ENCODE measurements around the gene SPATA9. TPM values are rescaled to one million over a fixed set of nuclear protein-coding genes. Genes with fewer than 3 reads are reported as not detected.
A peak's percentile ranks its signal among the peaks of the same experiment; 100 is the strongest.

Gene SPATA9
- total and polyA plus RNA-seq, 2 donors (not counting 1 experiment from before 2014, with no cell fraction given) = not detected

DNA sequence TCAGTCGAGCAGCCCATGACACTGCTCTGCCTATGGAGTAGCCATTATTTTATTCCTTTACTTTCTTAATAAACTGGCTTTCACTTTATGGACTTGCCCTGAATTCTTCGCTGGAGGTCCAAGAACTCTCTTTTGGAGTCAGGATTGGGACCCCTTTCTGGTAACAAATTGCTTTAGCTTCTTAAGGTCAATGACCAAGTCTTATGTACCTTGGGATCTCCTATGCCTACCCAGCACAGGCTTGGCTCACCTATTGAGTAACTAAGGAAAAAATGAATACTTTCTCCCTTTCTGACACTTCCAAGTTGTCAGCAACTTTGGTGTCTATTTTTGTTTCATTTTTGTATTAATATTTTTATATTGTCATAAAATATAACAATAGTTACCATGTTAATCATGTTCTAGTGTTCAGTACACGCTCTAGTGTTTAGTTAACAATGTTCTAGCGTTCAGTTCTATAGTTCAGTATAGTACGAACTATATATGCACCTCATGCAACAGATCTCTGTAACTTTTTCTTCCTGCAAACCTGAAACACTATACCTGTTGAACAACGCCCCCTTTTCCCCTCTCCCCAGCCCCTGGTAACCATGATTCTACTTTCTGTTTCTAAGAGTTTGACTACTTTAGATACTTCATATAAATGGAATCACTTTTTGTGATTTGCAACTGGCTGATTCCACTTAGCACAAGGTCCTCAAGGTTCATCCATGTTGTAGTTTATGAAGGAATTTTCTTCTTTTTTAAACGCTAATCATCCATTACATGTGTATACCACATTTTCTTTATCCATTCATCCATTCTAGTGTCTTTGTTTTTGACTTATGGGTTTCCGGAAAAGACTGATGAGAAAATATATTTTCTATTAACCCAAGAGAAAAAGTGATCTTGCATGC is 46.6 kb upstream of the SPATA9 start:
- 70% methylated on average over 2 of the region's 8 CpGs for WGBS (ENCODE audit: insufficient coverage)
- no peaks in the 10 kb centered on the region for H4K20me1 ChIP-seq (ENCODE audit: control insufficient read depth, insufficient read depth, low read length, poor library complexity, severe bottlenecking)
- Mint-ChIP-seq H3K27ac (no peak overlapping the region), H3K9me3 (ENCODE audit: insufficient read depth) (no peaks in the 10 kb centered on the region), H3K4me1 (peaks cover 29% of the 10 kb centered on the region), H3K27me3 (peaks cover 12% of the 10 kb centered on the region), H3K4me3 (peak overlapping the region; percentile 9)
- POLR2A ChIA-PET = no interaction called here
- H3K9me3 ChIP-seq (ENCODE audit: control extremely low read depth in 1 of 3, control insufficient read depth in 2 of 3, insufficient read depth in 1 of 3, low read length in 2 of 3) = no peaks in the 10 kb centered on the region
- no peak overlapping the region for H3K27ac ChIP-seq (ENCODE audit: low read length in 2 of 2)
- TF ChIP-seq CTCF (IDR thresholded peaks at IDR 0.05) (no peak), EZH2 (IDR thresholded peaks at IDR 0.05; ENCODE audit: borderline replicate concordance, insufficient read depth, low read depth, low read length, poor library complexity, severe bottlenecking) (no peak)
- intact Hi-C loops (cut with micrococcal nuclease) = loop anchor here (2.0 to 5.0 kb wide), 3 partner anchors 83 to 1208 kb away; partner anchors contain the start of genes ELL2, LNPEP and RFESD
- no peak overlapping the region for H3K4me2 ChIP-seq (replicated peaks; ENCODE audit: low read depth, low read length, poor library complexity, severe bottlenecking)
- no peak for DNase-seq
- peaks cover 8 to 13% of the 10 kb centered on the region in 2 donors for H3K4me1 ChIP-seq (ENCODE audit: control insufficient read depth in 2 of 2, insufficient read depth in 2 of 2, low read length in 2 of 2)
- ATAC-seq (ENCODE audit: low read depth) = no peak
- no peaks in the 10 kb centered on the region for H3K36me3 ChIP-seq (replicated peaks in 1 of 2; ENCODE audit: control extremely low read depth in 1 of 2, control insufficient read depth in 1 of 2, extremely low read depth in 1 of 2, insufficient read depth in 2 of 2, low read length in 1 of 2)
- H3K9ac ChIP-seq (ENCODE audit: low read length) = no peak overlapping the region
- peaks cover 0 to 10% (median 6%) of the 10 kb centered on the region in 4 experiments for H3K27me3 ChIP-seq (replicated peaks in 1 of 4; ENCODE audit: control extremely low read depth in 1 of 4, control insufficient read depth in 3 of 4, insufficient read depth in 4 of 4, low read length in 3 of 4)
- CTCF ChIA-PET = no interaction called here
- no peaks in the 10 kb centered on the region for H3K79me2 ChIP-seq (ENCODE audit: control insufficient read depth, insufficient read depth, low read length)
- H2AFZ ChIP-seq (ENCODE audit: insufficient read depth, low read depth, low read length, poor library complexity, severe bottlenecking) = no peak overlapping the region
- no peak overlapping the region for H3K4me3 ChIP-seq (ENCODE audit: control extremely low read depth in 1 of 5, extremely low read depth in 1 of 5, insufficient read depth in 1 of 5, low read depth in 2 of 5, low read length in 4 of 5)

- DNase-seq = no peak
- H3K4me1 ChIP-seq (ENCODE audit: control insufficient read depth in 2 of 2, insufficient read depth in 2 of 2, low read length in 2 of 2) = peaks cover 8 to 13% of the 10 kb centered on the region in 2 donors
- H3K9me3 ChIP-seq (ENCODE audit: control extremely low read depth in 1 of 3, control insufficient read depth in 2 of 3, insufficient read depth in 1 of 3, low read length in 2 of 3) = no peaks in the 10 kb centered on the region
- H3K4me2 ChIP-seq (replicated peaks; ENCODE audit: low read depth, low read length, poor library complexity, severe bottlenecking) = no peak overlapping the region
- ATAC-seq (ENCODE audit: low read depth) = no peak
- no peaks in the 10 kb centered on the region for H3K36me3 ChIP-seq (replicated peaks in 1 of 2; ENCODE audit: control extremely low read depth in 1 of 2, control insufficient read depth in 1 of 2, extremely low read depth in 1 of 2, insufficient read depth in 2 of 2, low read length in 1 of 2)
- POLR2A ChIA-PET = no interaction called here
- intact Hi-C loops (cut with micrococcal nuclease) = no loop called here
- Mint-ChIP-seq H3K9me3 (ENCODE audit: insufficient read depth) (no peaks in the 10 kb centered on the region), H3K4me1 (peaks cover 29% of the 10 kb centered on the region), H3K27me3 (peaks cover 12% of the 10 kb centered on the region), H3K27ac (no peak overlapping the region), H3K4me3 (no peak overlapping the region)
- no peak overlapping the region for H3K9ac ChIP-seq (ENCODE audit: low read length)
- peaks cover 0 to 10% (median 6%) of the 10 kb centered on the region in 4 experiments for H3K27me3 ChIP-seq (replicated peaks in 1 of 4; ENCODE audit: control extremely low read depth in 1 of 4, control insufficient read depth in 3 of 4, insufficient read depth in 4 of 4, low read length in 3 of 4)
- H2AFZ ChIP-seq (ENCODE audit: insufficient read depth, low read depth, low read length, poor library complexity, severe bottlenecking) = no peak overlapping the region
- no peaks in the 10 kb centered on the region for H4K20me1 ChIP-seq (ENCODE audit: control insufficient read depth, insufficient read depth, low read length, poor library complexity, severe bottlenecking)
- H3K4me3 ChIP-seq (ENCODE audit: control extremely low read depth in 1 of 5, extremely low read depth in 1 of 5, insufficient read depth in 1 of 5, low read depth in 2 of 5, low read length in 4 of 5) = no peak overlapping the region
- CTCF ChIA-PET = no interaction called here
- H3K79me2 ChIP-seq (ENCODE audit: control insufficient read depth, insufficient read depth, low read length) = no peaks in the 10 kb centered on the region
- 92% methylated on average over 3 of the region's 3 CpGs for WGBS (ENCODE audit: insufficient coverage)
- H3K27ac ChIP-seq (ENCODE audit: low read length in 2 of 2) = no peak overlapping the region
- TF ChIP-seq CTCF (IDR thresholded peaks at IDR 0.05) (no peak), EZH2 (IDR thresholded peaks at IDR 0.05; ENCODE audit: borderline replicate concordance, insufficient read depth, low read depth, low read length, poor library complexity, severe bottlenecking) (no peak)
Measured at GRCh38 chr5:95728494-95729114, 45.8 kb upstream of the SPATA9 start.

Data from B cell (primary cell).